NT2/D1 (cell line): Measurements from ENCODE around the gene CHN1.

ENCODE experiments used
- SUZ12 ChIP-seq: IDR thresholded peaks from 2 replicates; pipeline ENCODE4 v1.6.1; 2011; ENCODE audit not compliant: insufficient read length, insufficient read depth; ENCODE audit errors: extremely low read depth
- YY1 ChIP-seq: IDR thresholded peaks from 2 replicates; pipeline ENCODE4 v1.6.1; 2011; ENCODE audit not compliant: insufficient read length, insufficient read depth
- ZNF274 ChIP-seq: IDR thresholded peaks from 2 replicates; pipeline ENCODE4 v1.6.1; 2011; ENCODE audit warnings: mild to moderate bottlenecking, low read depth, low read length

- no peak for TF ChIP-seq YY1
- no peak for TF ChIP-seq SUZ12
- TF ChIP-seq ZNF274, result no peak
Measured at GRCh38 chr2:174859563-174860169, 145.5 kb downstream of the CHN1 start.
